GM19035 (cell line): ENCODE measurements around the gene MEPCE.
"Not testable (repeated sequence)": the region's sequence is repeated elsewhere in the genome, so short reads cannot be mapped to it uniquely, and the experiment has no call there.

ENCODE experiments used
- ATAC-seq: cut with Tn5 transposase; IDR thresholded peaks from one replicate; pipeline ENCODE4 v1.9.1; 2021; ENCODE audit not compliant: unreplicated experiment

The MEPCE gene, protein sequence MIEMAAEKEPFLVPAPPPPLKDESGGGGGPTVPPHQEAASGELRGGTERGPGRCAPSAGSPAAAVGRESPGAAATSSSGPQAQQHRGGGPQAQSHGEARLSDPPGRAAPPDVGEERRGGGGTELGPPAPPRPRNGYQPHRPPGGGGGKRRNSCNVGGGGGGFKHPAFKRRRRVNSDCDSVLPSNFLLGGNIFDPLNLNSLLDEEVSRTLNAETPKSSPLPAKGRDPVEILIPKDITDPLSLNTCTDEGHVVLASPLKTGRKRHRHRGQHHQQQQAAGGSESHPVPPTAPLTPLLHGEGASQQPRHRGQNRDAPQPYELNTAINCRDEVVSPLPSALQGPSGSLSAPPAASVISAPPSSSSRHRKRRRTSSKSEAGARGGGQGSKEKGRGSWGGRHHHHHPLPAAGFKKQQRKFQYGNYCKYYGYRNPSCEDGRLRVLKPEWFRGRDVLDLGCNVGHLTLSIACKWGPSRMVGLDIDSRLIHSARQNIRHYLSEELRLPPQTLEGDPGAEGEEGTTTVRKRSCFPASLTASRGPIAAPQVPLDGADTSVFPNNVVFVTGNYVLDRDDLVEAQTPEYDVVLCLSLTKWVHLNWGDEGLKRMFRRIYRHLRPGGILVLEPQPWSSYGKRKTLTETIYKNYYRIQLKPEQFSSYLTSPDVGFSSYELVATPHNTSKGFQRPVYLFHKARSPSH

DNA sequence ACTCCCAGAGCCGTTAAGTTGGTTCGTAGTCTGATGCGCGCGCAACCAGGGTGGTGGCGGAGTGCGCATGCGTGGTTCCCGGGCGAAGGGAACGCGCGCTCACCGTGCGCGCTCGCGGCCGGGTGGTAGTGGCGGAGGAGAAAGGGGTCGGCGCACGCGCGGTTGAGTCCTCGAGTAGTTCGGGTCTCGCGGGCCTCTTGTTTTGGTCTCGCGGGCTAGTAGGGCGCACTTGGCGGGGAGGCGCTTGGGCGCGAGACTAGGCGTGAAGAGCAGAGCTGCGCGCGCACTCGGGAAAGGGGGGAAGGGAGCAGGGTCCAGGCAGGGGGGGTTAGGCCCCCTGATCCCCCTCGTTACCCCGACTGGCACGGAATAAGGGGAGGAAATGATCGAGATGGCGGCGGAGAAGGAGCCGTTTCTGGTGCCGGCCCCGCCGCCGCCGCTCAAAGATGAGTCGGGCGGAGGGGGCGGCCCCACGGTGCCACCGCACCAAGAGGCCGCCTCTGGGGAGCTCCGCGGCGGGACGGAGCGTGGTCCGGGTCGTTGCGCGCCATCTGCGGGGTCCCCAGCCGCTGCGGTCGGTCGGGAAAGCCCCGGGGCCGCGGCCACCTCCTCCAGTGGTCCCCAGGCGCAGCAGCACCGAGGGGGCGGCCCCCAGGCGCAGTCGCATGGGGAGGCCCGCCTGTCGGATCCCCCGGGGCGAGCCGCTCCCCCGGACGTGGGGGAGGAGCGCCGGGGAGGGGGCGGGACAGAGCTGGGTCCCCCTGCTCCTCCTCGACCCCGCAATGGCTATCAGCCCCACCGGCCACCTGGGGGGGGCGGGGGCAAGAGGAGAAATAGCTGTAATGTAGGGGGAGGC, at the start of gene MEPCE:
Gene MEPCE (plus strand): TSS at position 195 of the 856 bp plus-strand sequence. CDS start 188 bp downstream, at position 383.
- ATAC-seq: peak; percentile 39

DNA sequence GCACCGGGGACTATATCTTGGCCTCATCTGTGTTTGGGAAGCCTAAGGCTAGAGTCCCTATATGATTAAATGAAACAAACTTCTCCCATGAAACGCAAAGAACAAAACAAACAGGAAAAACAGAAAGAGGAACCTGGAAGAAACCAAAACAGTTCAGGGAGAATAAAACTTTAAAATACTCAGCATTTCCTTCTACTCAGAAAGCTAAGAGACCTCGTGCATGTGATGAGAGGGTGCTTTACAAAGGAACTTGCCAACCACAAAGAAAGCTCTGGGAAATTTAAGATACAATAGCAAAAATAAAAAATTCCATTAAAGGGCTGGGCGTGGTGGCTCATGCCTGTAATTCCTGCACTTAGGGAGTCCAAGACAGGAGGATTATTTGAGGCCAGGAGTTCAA, 49.4 kb upstream of the MEPCE start:
- no peak for ATAC-seq

DNA sequence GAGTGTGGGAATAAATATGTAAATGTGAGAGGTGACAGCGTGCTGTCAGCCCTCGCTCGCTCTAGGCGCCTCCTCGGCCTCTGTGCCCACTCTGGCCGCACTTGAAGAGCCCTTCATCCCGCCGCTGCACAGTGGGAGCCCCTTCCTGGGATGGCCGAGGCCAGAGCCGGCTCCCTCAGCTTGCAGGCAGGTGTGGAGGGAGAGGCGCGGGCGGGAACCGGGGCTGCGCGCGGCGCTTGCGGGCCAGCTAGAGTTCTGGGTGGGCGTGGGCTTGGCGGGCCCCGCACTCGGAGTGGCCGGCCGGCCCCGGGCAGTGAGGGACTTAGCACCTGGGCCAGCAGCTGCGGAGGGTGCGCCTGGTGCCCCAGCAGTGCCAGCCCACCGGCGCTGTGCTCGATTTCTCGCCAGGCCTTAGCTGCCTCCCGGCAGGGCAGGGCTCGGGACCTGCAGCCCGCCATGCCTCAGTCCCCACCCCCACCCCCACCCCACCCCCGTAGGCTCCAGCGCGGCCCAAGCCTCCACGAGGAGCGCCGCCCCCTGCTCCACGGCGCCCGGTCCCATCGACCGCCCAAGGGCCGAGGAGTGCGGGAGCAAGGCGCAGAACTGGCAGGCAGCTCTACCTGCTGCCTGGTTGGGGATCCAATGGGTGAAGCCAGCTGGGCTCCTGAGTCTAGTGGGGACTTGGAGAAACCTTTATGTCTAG, 47.9 kb upstream of the MEPCE start:
- ATAC-seq: not testable (repeated sequence)

DNA sequence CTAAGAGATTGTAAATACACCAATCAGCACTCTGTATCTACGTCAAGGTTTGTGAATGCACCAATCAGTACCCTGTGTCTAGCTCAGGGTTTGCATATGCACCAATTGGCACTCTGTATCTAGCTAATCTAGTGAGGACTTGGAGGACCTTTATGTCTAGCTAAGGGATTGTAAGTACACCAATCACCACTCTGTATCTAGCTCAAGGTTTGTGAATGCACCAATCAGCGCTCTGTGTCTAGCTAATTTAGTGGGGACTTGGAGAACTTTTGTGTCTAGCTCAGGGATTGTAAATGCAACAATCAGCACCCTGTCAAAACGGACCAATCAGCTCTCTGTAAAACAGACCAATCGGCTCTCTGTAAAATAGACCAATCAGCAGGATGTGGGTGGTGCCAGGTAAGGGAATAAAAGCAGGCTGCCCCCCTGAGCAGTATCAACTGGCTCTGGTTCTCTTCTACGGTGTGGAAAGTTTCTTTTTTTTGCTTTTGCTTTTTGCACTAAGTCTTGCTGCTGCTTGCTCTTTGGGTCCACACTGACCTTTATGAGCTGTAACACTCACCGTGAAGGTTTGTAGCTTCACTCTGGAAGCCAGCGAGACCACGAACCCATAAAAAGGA, 47.3 kb upstream of the MEPCE start:
- ATAC-seq: not testable (repeated sequence)

DNA sequence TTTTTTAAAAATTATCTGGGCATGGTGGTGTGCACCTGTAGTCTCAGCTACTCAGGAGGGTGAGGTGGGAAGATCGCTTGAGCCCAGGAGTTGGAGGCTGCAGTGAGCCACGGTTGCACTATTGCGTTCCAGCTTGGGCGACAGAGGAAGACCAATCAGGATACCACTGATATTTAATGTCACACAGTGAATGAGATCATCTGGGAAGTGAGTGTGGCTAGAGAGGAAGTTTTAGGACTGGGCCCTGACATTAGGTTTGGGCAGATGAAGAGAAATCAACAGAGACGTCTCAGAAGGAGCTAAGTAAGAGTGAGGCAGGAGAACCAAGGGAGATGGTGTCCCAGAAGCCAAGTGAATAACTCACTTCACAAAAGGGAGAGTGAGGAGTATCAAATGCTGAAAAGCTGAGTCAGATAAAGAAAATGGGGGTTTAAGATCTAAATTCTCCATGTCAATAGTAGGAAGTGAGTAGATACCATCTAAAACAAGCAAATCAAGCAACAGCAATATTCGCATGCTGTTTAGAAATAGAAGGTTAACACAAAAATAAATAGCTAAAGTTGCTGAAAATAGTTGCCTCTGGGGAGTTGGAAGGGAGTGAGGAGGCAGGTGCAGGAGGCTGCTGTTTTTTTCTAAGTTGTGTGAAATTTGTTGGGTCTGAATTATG, 44.9 kb upstream of the MEPCE start:
- ATAC-seq: no peak

DNA sequence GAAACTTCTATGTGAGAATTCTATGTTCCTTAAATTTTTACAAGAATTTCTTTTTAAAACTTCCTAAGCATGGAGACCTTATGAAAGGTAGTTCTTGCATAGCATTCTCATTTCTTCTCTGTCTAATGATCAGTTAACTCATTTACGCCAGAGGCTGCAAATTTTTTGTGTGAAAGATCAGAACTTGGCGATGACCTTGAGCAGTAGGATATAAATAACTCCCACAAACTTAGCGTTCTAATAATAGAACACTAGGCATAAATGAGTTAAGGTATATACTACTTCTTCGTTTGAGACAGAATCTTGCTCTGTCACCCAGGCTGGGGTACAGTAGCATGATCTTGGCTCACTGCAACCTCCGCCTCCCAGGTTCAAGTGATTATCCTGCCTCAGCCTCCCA, 42.7 kb upstream of the MEPCE start:
- ATAC-seq: no peak

DNA sequence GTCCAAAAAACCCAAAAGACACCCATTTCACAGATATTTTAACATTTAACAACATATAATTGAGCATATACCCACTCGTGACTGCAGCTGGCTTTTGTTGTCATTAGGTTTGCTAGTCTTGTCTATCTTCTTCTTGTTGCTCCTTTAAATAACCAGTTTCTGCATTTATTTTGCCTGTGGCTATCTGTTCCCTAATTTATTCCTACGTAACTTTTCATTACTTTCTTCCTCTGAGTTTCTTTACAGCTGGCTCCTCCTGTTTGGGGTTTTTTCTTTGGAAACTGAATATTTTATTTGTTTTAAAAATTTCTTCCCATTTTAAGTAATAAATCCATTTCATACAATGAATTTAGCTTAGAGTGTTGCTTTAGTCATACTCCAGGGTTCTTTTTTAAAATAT, 41.9 kb upstream of the MEPCE start:
- ATAC-seq: no peak

DNA sequence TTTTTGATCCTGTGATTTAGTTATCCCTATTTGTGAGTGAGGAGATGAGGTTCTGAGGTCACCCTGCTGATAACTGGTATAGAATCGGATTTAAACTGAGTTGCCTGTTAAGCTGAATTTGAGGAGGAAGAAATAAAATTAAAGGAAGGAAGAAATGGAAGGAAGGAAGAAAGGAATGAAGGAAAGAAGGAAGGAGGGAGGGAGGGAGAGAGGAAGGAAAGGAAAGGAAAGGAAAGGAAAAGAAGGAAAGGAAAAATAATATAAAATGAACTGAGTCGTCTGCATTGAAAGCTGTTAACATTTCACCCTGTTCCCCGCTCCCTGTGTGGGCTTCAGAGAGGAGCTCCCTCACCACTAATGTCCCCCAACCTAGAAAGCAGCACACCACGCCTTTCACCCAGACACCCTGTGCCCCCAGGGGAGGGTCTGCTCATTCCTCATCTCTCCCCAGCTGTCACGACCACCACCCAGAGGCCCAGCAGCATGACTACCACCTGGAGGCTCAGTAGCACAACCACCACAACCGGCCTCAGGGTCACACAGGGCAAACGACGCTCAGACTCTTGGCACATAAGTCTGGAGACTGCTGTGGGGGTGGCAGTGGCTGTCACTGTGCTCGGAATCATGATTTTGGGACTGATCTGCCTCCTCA, 40.1 kb upstream of the MEPCE start:
- no peak for ATAC-seq

DNA sequence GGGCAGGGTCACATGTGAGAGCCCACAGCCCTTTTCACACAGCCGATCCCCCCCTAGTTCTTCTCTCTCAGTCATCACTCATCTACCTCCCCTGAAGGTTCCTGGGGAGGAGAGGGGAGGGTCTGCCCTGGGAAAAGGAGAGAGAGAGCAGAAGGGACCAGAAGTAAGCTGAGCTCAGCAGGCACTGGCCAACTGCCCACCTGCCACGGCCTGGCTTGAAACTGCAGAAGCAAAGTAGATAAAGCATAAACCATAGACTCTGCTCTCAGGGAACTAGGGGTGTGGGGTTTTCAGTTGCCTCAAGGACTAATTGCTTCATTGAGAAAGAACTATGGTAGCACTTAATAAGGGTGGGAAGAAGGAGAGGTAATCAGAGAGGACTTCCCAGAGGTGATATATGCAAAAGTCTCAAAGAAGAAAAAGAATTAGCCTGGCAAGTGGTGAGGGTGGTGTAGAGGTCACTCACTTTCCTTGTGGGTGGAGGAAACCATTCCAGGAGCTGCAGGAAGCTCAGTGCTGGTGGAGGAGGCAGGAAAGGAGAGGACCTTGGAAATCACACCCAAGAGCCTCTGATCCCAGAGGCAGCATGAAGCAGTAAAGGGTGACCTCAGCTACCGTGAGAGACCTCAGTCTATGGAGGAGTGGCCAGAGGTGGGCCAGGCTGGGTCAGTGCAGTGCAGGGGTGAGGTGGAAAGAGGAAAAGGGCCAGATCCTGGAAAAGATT, 39.2 kb upstream of the MEPCE start:
- ATAC-seq: no peak

DNA sequence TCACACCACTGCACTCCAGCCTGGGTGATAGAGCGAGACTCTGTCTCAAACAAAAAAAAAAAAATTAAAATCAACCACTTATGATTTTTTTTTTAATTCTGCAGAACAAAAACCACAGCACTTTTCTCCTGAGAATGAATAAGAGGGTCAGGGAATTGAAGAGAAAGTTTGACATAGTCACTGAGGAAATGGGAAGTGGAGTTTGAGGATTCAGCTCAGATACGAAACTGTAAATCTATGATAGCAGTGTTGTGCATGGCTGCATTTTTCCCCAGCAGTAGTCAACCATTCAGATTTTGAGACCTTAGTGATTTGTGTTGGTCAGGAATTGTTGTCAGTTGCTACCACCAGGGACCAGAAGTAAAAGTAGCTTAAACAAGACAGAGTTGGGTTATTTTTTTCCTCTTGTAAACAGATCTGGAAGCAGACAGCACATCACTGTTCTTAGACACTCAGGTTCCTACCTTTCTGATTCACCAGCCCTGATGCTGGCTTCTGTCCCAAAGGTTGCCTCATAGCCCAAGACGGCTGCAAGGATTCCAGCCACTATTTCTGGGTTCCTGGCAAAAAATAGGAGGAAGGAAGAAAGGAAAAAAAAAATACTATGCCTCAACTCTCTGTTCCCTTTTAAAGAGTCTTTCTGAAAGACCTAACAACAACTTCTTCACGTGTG, 36.3 kb upstream of the MEPCE start:
- no peak for ATAC-seq

DNA sequence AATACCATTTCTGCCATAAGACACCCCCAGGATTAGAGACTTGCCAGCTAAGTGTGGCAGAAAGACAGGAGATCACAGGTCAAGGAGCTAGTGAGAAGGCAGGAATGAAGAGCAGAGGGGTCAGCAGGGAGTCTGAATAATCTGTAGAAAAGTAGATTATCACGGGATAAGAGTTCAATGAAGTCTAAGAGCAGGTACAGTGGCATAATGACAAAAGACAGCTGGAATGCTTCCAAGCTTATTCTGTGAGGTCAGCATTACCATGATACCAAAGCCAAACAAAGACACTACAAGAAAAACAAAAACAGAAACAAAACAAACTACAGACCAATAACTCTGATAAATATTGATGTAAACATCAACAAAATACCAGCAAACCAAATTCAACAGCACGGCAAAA, 35.6 kb upstream of the MEPCE start:
- no peak for ATAC-seq

DNA sequence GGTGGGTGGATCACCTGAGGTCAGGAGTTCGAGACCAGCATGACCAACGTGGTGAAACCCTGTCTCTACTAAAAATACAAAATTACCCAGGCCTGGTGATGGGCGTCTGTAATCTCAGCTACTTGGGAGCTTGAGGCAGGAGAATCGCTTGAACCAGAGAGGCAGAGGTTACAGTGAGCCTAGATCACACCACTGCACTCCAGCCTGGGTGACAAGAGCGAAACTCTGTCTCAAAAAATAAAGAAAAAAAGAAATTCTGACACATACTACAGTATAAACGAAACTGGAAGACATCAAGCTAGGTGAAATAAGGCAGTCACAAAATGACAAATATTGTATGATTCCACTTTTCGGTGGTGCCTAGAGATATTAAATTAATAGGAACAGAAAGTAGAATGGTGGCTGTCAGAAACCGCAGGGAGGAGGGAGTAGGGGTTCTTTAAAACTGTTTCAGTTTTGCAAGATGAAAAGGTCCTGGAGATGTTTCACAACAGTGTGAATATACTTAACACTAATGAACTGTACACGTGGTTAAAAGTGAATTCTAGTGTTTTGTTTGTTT, 33.1 kb upstream of the MEPCE start:
- peak; percentile 85 for ATAC-seq

DNA sequence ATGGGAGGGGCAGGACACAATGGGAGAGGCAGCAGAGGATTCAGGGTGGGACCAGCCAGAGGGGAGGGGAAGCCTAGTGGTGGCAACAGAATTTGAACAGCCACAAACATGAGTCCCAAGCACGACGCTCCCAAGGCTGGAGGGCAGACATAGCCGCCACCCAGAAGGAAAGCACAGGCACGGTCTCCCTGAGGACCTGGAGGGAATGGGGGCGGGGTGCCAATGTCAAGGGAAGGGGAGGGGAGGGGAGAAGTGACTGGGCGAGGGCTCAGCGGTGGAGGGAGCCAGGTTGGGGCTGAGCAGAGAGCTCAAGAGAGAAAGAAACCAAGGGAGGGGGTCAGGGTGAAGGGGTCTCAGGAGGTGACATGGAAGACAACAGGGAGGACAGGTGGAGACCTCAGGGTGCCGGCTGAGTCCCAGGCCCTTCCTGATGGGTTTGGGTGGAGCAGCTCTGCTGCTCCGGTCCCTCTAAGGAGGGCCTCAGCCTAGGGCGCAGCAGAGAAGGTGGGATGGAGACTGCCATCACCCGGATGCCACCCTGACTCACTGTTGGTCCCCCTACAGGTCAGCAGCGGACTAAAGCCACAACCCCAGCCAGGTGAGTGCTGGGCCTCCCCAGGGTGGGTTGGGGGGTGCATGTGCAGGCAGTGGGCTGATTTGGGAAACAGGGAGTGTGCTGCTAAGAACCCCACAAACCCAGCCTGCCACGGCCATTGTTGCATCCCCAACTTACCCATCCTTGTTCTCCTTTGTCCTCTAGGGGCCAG, 32.1 kb upstream of the MEPCE start:
- no peak for ATAC-seq

DNA sequence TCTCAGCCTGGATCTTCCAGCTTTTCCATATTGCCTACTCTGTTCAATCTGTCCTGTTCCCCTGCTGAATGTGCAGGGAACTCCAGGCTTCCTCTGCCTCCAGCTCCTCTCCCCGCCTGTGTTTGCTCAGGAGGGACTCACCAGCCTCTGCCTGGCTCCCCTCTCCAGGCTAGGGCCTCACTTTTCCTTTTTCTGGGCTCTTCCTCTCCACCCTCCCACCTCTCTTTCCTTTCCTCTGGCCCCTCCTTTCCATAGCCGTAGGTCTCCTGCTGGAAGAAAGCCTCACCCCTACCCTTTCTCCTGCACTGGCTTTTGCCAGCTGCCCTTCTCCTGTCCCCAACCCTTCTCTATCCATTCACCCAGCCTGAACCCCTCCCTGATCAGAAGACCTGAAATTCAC, 31.4 kb upstream of the MEPCE start:
- ATAC-seq: no peak

DNA sequence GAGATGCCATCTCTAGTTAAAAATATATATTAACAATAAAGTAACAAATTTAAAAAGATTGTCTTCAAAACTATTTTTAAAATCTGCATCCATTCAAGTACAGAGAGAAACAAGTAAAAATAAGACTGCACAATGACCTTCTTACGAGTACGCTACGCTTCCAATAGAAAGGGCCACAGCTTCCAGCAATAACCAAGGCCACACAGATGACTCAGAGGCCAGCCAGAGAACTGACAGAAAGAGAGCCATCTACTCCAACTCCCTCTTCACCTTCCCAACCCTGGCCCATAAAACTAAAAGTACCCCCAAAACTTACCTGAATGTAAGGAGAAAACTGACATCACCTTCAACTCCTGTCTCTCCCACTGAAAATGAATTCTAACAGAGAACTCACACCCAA, 29.6 kb upstream of the MEPCE start:
- no peak for ATAC-seq

DNA sequence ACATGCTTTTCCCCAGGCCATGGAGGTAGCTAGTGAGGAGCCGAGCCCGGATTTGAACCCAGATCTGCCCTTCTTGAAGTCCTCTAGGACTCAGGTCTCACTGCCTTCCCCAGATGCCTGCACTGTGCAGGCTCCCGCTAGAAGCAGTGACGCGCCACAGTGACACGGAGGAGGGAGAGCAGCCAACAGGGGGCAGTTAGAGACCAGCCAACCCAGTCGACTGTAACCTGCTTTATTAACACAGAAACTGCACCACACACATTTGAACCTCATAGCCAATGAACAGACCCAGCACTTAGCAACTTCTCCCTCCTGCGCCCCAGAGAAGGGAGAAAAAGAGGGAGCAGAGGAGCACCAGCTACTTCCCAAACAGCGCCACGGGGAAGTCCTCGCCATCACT, 29.0 kb upstream of the MEPCE start:
- ATAC-seq: no peak

DNA sequence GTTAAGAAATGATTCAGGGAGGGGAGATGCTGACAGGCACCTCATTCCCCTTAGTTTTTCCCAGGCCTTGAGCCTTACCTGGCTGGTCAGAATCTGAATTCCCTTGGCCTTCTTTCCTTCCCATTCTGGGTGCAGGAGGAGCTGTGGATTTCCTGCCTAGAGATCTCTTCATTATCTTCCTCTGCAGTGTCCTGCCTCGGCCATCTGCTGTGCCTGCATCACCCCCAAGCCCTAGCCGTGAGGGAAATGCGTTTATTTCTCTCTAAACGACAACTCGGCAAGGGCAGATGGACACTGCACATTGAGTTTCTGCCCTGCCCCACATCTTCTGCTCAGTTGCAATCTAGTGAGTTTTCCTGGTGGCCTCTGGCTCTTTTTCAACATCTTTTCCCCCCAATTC, 27.8 kb upstream of the MEPCE start:
- ATAC-seq: no peak
